ENCODE measurements around the gene ADAM12.

DNA sequence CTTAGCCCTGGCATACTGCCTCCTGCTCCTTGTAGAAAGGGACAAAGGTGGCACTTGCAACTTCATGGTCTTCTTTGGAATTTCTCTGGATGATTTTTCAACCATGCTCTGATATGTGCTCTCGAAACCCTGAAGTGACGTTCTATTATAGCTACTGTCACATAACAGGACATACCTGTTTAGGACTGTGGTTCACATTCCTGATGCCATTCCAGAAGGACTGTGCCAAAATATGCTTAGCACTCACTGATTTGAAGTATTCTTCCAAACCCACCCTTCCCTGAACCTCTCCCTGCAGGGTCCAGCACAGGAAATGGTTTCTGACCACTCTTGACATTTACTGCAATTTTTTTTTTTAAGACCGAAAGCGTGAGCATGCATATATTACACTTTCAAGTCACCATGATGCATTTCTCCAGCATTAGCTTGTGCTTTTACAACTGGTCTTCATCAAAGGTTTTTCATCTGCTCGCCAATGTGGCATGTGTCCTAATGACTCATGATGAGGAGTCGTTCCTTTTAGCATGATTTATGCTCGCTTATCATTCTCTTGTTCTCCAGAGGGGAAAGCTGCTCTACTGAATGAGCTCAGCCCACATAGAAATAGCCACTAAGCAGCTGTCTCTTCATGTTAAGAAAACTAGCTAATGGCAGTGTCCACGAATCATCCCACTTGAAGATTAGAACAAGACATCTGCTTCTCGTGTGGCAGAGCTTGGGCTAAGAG lies 135.2 kb downstream of the ADAM12 start:
- TF ChIP-seq, protein P1, sequence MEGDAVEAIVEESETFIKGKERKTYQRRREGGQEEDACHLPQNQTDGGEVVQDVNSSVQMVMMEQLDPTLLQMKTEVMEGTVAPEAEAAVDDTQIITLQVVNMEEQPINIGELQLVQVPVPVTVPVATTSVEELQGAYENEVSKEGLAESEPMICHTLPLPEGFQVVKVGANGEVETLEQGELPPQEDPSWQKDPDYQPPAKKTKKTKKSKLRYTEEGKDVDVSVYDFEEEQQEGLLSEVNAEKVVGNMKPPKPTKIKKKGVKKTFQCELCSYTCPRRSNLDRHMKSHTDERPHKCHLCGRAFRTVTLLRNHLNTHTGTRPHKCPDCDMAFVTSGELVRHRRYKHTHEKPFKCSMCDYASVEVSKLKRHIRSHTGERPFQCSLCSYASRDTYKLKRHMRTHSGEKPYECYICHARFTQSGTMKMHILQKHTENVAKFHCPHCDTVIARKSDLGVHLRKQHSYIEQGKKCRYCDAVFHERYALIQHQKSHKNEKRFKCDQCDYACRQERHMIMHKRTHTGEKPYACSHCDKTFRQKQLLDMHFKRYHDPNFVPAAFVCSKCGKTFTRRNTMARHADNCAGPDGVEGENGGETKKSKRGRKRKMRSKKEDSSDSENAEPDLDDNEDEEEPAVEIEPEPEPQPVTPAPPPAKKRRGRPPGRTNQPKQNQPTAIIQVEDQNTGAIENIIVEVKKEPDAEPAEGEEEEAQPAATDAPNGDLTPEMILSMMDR (IDR thresholded peaks at IDR 0.05), result no peak
- no peak for TF ChIP-seq EZH2 (IDR thresholded peaks at IDR 0.05)
